ENCODE results near the gene NPR2. TPM values are rescaled to one million over a fixed set of nuclear protein-coding genes. Genes with fewer than 3 reads are reported as not detected.

NPR2 gene
- polyA plus RNA-seq, 3 donors, result 0.48 TPM; not detected in 2

DNA sequence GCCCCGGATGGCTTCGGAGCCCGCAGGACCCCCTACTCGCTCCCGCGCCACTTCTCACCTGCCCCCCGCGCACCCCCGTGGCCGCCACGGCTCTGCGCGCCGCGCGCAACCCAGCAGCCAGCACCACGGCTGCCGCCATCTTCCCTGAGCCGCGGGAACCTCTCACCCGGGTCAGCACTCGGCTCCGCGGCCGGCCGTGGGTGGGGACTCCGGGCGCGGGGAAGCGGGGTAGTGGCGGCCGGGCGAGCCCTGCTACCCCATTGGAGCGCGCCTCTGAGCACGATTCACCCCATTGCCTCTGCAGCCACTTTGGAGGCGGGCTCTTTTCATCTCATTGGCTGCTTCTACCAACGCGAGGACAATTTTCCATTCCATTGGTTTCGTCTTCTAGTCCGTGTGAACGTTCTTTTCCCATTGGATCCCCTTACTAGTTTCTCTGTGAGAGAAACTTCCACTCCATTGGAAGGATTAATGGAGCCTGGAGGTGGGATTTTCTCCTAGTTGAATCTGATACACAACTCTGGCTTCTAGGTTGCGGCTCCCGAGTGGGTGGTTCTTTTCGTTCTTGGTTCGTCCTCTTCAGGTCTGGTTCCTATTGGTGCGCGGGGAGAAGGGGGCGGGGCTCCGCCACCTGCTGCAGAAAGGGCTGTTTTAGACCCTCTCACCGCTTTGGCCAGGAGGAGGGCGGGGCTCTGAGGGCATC, 23.6 kb downstream of the NPR2 start, which contains the start of gene HINT2:
Gene HINT2, minus strand, starts transcription at position 202 of the 703 bp plus-strand sequence. Its CDS starts 63 bp downstream, at position 139.
- H3K4me3 ChIP-seq (replicated peaks in 1 of 3; ENCODE audit: low read depth in 2 of 3, low read length in 3 of 3), result peak within 1 kb of the TSS; percentile 78 to 90 (median 88)
- Mint-ChIP-seq H3K9me3 (no peaks in the 10 kb centered on the region), H3K4me3 (peak within 1 kb of the TSS; percentile 88 to 94), H3K27me3 (ENCODE audit: low read depth in 3 of 3) (peaks cover 3 to 9% (median 5%) of the 10 kb centered on the region in 3 donors), H3K4me1 (peaks cover 34% of the 10 kb centered on the region), H3K36me3 (peaks cover 0 to under 1% of the 10 kb centered on the region in 2 donors), H3K27ac (peak within 1 kb of the TSS; percentile 84 to 95 (median 93))
- TF ChIP-seq, protein P1, sequence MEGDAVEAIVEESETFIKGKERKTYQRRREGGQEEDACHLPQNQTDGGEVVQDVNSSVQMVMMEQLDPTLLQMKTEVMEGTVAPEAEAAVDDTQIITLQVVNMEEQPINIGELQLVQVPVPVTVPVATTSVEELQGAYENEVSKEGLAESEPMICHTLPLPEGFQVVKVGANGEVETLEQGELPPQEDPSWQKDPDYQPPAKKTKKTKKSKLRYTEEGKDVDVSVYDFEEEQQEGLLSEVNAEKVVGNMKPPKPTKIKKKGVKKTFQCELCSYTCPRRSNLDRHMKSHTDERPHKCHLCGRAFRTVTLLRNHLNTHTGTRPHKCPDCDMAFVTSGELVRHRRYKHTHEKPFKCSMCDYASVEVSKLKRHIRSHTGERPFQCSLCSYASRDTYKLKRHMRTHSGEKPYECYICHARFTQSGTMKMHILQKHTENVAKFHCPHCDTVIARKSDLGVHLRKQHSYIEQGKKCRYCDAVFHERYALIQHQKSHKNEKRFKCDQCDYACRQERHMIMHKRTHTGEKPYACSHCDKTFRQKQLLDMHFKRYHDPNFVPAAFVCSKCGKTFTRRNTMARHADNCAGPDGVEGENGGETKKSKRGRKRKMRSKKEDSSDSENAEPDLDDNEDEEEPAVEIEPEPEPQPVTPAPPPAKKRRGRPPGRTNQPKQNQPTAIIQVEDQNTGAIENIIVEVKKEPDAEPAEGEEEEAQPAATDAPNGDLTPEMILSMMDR (IDR thresholded peaks at IDR 0.05), result no peak
- peak; percentile 91 to 96 (median 92) for DNase-seq
- peak within 1 kb of the TSS; percentile 70 to 80 for H3K27ac ChIP-seq (ENCODE audit: low read depth in 1 of 2, low read length in 2 of 2)
- intact Hi-C loops (cut with micrococcal nuclease), result loop anchor here (5.0 to 10.0 kb wide), 2 partner anchors 168 to 210 kb away; partner anchors contain the start of gene TESK1 (in 1 of the 2)
- WGBS (ENCODE audit: insufficient coverage), result 0% methylated on average over 43 of the region's 52 CpGs
- H3K27me3 ChIP-seq (ENCODE audit: control insufficient read depth in 2 of 2, insufficient read depth in 2 of 2, low read length in 2 of 2), result no peaks in the 10 kb centered on the region
- H3K4me1 ChIP-seq (ENCODE audit: control insufficient read depth in 1 of 2, insufficient read depth in 2 of 2, low read length in 2 of 2), result peaks cover 35 to 44% of the 10 kb centered on the region in 2 donors
- H3K9me3 ChIP-seq (replicated peaks in 1 of 2; ENCODE audit: control insufficient read depth in 1 of 2, insufficient read depth in 1 of 2, low read length in 2 of 2), result no peaks in the 10 kb centered on the region
- H3K36me3 ChIP-seq (replicated peaks in 1 of 2; ENCODE audit: control insufficient read depth in 1 of 2, insufficient read depth in 2 of 2, low read length in 2 of 2), result no peaks in the 10 kb centered on the region
- H3K9ac ChIP-seq (ENCODE audit: insufficient read depth, low read length, poor library complexity, severe bottlenecking), result peak within 1 kb of the TSS; percentile 71
- H3K4me2 ChIP-seq (replicated peaks; ENCODE audit: extremely low read depth, low read length, poor library complexity, severe bottlenecking), result peak within 1 kb of the TSS; percentile 94
- peaks cover 4% of the 10 kb centered on the region for H3K79me2 ChIP-seq (ENCODE audit: insufficient read depth, low read length)
- H2AFZ ChIP-seq (ENCODE audit: insufficient read depth, low read depth, low read length, poor library complexity, severe bottlenecking), result peak within 1 kb of the TSS; percentile 99
- no peaks in the 10 kb centered on the region for H4K20me1 ChIP-seq (ENCODE audit: insufficient read depth, low read length)

DNA sequence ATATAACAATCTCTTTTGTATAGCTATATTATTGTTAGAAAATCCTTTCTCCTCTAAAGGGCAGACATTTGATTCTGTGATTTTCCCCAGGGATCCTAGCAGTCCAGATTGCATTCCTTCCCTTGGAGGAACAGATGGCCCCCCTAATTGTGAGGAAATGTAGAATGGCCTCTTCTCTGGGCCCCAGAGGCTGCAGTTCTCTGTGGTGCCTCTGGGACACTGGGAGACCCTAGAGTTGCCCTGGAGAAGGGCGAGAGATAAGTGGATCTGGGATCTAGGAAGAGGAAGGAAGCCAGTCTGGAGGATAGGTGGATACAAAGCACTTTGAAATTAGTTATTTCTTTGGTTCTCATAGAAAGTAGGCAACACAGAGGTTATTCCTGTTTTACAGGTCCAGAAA, 25.3 kb downstream of the NPR2 start:
- DNase-seq, result no peak
- Mint-ChIP-seq H3K4me1 (peaks cover 28% of the 10 kb centered on the region), H3K36me3 (no peaks in the 10 kb centered on the region), H3K27ac (no peak overlapping the region), H3K27me3 (ENCODE audit: low read depth in 3 of 3) (peaks cover 3 to 8% (median 6%) of the 10 kb centered on the region in 3 donors), H3K9me3 (no peaks in the 10 kb centered on the region), H3K4me3 (no peak overlapping the region)
- H3K4me3 ChIP-seq (replicated peaks in 1 of 3; ENCODE audit: low read depth in 2 of 3, low read length in 3 of 3), result no peak overlapping the region
- no peak overlapping the region for H3K9ac ChIP-seq (ENCODE audit: insufficient read depth, low read length, poor library complexity, severe bottlenecking)
- H2AFZ ChIP-seq (ENCODE audit: insufficient read depth, low read depth, low read length, poor library complexity, severe bottlenecking), result no peak overlapping the region
- TF ChIP-seq, protein P1 (IDR thresholded peaks at IDR 0.05), result no peak
- peaks cover 29 to 38% of the 10 kb centered on the region in 2 donors for H3K4me1 ChIP-seq (ENCODE audit: control insufficient read depth in 1 of 2, insufficient read depth in 2 of 2, low read length in 2 of 2)
- 100% methylated on average over 1 of the region's 1 CpG for WGBS (ENCODE audit: insufficient coverage)
- H4K20me1 ChIP-seq (ENCODE audit: insufficient read depth, low read length), result no peaks in the 10 kb centered on the region
- no peak overlapping the region for H3K27ac ChIP-seq (ENCODE audit: low read depth in 1 of 2, low read length in 2 of 2)
- peaks cover 4% of the 10 kb centered on the region for H3K79me2 ChIP-seq (ENCODE audit: insufficient read depth, low read length)
- H3K27me3 ChIP-seq (ENCODE audit: control insufficient read depth in 2 of 2, insufficient read depth in 2 of 2, low read length in 2 of 2), result no peaks in the 10 kb centered on the region
- H3K9me3 ChIP-seq (replicated peaks in 1 of 2; ENCODE audit: control insufficient read depth in 1 of 2, insufficient read depth in 1 of 2, low read length in 2 of 2), result no peaks in the 10 kb centered on the region
- intact Hi-C loops (cut with micrococcal nuclease), result loop anchor here in 1 of 2 donors (10.0 kb wide), 1 partner anchor 212 kb away; the partner anchor contains the start of gene TESK1
- H3K4me2 ChIP-seq (replicated peaks; ENCODE audit: extremely low read depth, low read length, poor library complexity, severe bottlenecking), result no peak overlapping the region
- H3K36me3 ChIP-seq (replicated peaks in 1 of 2; ENCODE audit: control insufficient read depth in 1 of 2, insufficient read depth in 2 of 2, low read length in 2 of 2), result no peaks in the 10 kb centered on the region

All from CD14-positive monocyte (primary cell).